Middle frontal gyrus (tissue), 1 donor: ENCODE measurements around the gene YEATS2.
"Not testable (repeated sequence)": the region's sequence is repeated elsewhere in the genome, so short reads cannot be mapped to it uniquely, and the experiment has no call there.

Experiments used
- DNase-seq: peaks from one replicate; pipeline ENCODE4 v3.0.0-alpha.2; 2015; ENCODE audit warnings: low spot score; ENCODE audit errors: extremely low spot score

The YEATS2 gene

DNA sequence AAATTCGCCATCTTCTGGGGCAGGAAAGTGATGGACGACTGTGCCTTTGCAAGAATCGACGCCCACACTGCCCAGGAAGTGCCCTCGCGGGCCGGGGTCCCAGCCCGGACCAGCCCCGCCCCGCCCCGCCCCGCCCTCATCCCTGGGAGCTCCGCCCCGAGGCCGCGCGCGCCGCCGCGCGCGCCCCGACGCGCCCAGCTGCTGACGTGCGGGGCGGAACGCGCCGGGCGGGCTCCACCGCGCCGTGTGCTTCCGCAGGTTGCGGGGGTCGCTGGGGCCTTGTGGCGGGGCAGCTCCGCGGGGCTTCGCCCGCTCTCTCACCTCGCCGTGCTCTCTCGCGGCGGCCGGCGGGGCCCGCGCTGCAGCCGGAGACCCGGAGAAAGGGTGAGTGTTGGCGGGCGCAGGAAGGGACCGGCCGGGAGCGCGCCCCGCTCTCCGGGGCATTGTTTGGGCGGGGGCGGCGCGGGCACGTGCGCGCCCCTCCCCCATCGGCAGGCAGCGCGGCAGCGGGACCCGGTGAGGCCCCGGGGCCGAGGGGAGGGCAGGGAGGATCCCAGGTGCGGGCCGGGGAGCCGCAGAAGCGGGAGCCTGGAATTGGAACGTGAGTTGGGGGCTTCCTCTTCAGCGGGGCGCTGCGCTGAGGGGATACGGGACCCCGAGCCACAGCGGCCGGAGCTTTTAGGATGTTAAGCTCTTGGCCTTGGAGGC, at the start of gene YEATS2:
Gene YEATS2, plus strand, starts transcription at position 188 of the 708 bp plus-strand sequence. CDS start 17,366 bp downstream, outside the sequence.
- DNase-seq: peak; percentile 36

DNA sequence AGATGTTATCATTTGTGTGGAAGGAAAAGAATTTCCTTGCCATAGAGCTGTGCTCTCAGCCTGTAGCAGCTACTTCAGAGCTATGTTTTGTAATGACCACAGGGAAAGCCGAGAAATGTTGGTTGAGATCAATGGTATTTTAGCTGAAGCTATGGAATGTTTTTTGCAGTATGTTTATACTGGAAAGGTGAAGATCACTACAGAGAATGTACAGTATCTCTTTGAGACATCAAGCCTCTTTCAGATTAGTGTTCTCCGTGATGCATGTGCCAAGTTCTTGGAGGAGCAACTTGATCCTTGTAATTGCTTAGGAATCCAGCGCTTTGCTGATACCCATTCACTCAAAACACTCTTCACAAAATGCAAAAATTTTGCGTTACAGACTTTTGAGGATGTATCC, 47.0 kb upstream of the YEATS2 start:
- no peak for DNase-seq

DNA sequence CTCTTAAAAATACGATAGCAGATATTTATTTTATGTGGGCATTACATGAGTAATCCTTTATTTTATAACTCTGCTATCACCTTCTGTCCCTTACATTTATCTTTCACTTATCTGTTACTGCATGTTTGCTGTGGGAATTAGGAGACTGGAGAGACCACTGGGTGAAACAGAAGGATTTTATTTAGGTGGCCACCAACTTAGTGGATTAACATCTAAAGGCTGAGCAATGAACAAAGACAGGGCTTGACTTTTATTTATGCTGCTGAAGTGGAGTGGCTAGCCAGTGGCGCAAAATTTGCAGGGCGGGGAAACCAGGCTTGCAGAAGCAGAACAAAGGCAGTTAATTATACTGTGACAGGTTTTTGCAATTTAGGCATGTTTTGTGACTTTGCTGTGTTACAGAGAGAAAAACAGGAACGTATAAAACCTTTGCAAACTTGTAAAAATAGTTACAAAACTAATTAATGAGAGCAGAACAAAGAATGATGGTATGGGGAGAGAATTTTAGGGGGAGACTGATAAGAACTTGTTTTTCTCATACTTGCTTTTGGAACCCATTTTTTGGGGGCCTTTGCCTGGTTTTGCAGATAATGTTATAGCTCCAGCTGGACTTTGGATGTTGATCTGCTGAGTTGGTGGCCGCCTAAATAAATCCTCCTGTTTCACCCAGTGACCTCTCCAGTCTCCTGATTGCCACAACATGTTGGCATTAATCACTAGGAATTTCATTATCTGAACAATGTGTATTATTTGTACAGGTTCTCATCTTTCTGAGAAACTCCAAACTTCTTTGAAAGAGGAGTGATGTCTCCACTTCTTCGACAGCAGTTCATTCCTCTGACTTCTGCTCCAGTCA, 44.2 kb upstream of the YEATS2 start:
- no peak for DNase-seq

- DNase-seq: no peak
Measured at GRCh38 chr3:183654727-183655126, 42.9 kb upstream of the YEATS2 start.

GRCh38 chr3:183662099-183662498, 35.5 kb upstream of the YEATS2 start:
- DNase-seq: no peak

GRCh38 chr3:183664913-183665381, 32.6 kb upstream of the YEATS2 start:
- DNase-seq: no peak

GRCh38 chr3:183680061-183680460, 17.5 kb upstream of the YEATS2 start:
- DNase-seq: no peak

DNA sequence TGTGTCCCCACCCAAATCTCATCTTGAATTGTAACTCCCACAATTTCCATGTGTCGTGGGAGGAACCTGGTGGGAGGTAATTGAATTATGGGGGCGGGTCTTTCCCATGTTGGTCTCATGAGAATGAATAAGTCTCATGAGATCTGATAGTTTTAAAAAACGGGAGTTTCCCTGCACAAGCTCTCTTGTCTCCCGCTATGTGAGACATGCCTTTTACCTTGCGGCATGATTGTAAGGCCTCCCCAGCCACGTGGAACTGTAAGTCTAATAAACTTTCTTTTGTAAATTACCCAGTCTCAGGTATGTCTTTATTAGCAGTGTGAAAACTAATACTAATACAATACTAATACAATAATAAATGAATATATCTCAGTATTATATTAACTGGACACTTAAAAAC, 9.9 kb upstream of the YEATS2 start:
- DNase-seq: no peak

- DNase-seq: no peak
Measured at GRCh38 chr3:183688874-183689273, 8.7 kb upstream of the YEATS2 start.

DNA sequence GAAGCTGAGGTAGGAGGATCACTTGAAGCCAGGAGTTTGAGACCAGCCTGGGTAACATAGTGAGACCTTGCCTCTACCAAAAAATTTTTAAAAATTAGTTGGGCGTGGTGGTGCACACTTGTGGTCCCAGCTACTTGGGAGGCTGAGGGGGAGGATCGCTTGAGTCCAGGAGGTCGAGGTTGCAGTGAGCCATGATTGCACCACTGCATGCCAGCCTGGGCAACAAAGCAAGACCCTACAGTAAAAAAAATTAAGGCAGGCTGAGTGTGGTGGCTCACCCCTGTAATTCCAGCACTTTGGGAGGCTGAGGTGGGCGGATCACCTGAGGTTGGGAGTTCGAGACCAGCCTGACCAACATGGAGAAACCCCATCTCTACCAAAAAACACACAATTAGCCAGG, 8.0 kb upstream of the YEATS2 start:
- DNase-seq: not testable (repeated sequence)

DNA sequence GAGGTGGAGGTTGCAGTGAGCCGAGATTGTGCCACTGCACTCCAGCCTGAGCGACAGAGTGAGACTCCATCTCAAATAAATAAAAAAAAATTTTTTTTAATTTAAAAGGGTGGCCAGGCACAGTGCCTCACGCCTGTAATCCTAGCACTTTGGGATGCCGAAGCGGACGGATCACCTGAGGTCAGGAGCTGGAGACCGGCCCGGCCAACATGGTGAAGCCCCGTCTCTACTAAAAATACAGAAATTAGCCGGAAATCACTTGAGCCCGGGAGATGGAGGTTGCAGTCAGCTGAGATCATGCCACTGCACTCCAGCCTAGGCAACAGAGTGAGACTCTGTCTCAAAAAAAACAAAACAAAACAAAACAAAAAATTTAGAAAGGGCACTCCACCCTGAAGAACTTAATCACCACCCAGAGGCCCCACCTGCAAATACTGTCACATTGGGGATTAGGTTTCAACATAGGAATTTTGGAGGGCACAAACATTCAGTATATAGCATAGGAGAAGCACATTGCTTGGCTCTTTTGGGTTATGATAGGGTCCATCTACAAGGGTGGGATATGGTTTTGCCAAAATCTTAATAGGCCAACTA, 7.1 kb upstream of the YEATS2 start:
- no peak for DNase-seq

GRCh38 chr3:183692436-183692835, 5.2 kb upstream of the YEATS2 start:
- no peak for DNase-seq

- no peak for DNase-seq
Measured at GRCh38 chr3:183695569-183696364, 1.8 kb upstream of the YEATS2 start.

DNA sequence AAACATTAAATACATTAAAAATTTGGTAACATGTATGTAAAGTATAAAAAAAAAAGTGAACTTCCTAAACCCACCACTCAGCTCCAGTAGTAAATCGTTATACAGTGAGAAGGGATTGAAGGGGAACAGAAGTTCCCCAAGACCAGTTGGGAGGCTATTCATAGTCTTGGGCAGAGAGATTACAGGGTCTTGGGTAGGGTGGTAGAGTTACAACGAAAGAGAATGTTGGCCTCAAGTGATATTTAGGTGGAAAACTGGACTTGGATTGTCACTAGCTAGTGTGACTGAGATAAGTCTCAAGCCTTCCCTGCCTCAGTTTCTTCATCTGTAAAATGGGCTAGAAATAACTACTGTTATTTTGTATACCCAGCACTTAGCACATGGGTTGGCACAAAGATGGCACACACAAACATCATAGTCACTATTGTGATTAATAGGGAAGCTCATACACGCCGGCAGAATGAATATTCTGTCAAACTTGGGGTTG, 431 bp upstream of the YEATS2 start:
- DNase-seq: no peak

DNA sequence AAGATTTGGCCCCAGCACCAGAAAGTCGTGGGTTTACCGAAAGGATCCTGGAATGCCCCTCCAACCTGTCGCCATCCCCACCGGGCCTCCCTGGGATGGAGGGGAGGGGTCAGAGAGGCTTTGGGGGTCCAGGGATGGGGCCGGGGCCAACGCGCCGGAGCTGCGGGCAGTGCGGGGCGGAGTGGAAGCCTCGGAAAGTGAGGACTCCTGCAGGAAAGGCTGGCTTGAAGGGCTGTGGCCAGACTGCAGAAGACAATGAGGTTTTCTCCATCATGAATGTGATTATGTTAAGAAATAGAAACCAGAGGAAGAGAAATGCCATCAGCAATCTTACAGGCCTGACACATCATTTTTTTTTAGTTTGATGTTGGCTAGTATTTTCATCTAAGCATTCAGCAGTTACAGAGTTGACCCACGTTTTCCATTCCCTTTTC, 738 bp downstream of the YEATS2 start:
- DNase-seq: no peak

GRCh38 chr3:183698756-183699155, 1.2 kb downstream of the YEATS2 start:
- no peak for DNase-seq

- no peak for DNase-seq
Measured at GRCh38 chr3:183699238-183699947, 1.8 kb downstream of the YEATS2 start.

DNA sequence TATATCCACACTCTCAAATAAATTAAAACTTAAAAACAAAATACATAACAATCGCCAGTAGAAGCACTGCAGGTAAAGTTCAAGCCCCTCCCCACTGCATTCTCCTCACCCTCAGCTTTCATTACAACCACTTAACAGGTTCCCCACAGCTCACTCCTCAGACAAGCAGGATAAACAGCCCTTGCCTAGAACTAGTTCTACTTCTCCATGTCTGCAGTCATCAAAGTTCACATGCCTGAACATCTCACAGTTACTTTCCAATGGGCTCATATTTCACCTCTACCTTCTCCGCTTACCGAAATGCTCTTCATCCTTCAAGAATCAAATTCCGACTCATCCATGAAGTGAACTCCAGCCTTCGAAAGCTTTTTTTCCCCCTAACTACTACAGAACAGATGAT, 4.1 kb downstream of the YEATS2 start:
- DNase-seq: no peak

- DNase-seq: not testable (repeated sequence)
Measured at GRCh38 chr3:183703892-183704291, 6.3 kb downstream of the YEATS2 start.

GRCh38 chr3:183710231-183710630, 12.6 kb downstream of the YEATS2 start:
- DNase-seq: no peak
